Endothelial cell of umbilical vein (primary cell): ENCODE data around the gene PIAS2.

Source experiments
- CTCF ChIP-seq, 2 donors: IDR thresholded peaks; 1 replicate in 1 of 2; 2 replicates in 1 of 2; pipeline ENCODE4 v1.5.1; 2011; ENCODE audit warnings: low read length in 2 of 2, mild to moderate bottlenecking in 2 of 2, moderate library complexity in 2 of 2, control low read depth in 1 of 2, inconsistent platforms in 1 of 2, low read depth in 1 of 2; ENCODE audit not compliant: insufficient read depth in 1 of 2; ENCODE audit errors: extremely low read depth in 1 of 2
- EZH2 ChIP-seq: IDR thresholded peaks from 2 replicates; pipeline ENCODE4 v1.6.1; 2012; ENCODE audit warnings: borderline replicate concordance, low read depth, mild to moderate bottlenecking, moderate library complexity, low read length, inconsistent platforms; ENCODE audit not compliant: severe bottlenecking
- FOS ChIP-seq: IDR thresholded peaks from 2 replicates; pipeline ENCODE4 v1.6.1; 2011; ENCODE audit warnings: mild to moderate bottlenecking, low read length, moderate library complexity, borderline replicate concordance; ENCODE audit not compliant: insufficient read depth
- GATA2 ChIP-seq: IDR thresholded peaks from 2 replicates; pipeline ENCODE4 v1.7.0; 2011; ENCODE audit warnings: low read depth, mild to moderate bottlenecking, moderate library complexity, mixed read lengths, low read length; ENCODE audit not compliant: insufficient read length, insufficient read depth
- JUN ChIP-seq: IDR thresholded peaks from 2 replicates; pipeline ENCODE4 v1.6.1; 2011; ENCODE audit warnings: borderline replicate concordance, low read depth; ENCODE audit not compliant: insufficient read length, insufficient read depth
- MAX ChIP-seq: IDR thresholded peaks from 2 replicates; pipeline ENCODE4 v1.6.1; 2011; ENCODE audit not compliant: insufficient read depth, insufficient read length
- MYC ChIP-seq: IDR thresholded peaks from one replicate; pipeline ENCODE4 v1.6.1; 2011; ENCODE audit warnings: mild to moderate bottlenecking, low read depth, low read length
- POLR2A ChIP-seq: IDR thresholded peaks from 2 replicates; pipeline ENCODE4 v1.6.1; 2012; ENCODE audit warnings: low read depth, mild to moderate bottlenecking, control low read depth, low read length
- POLR2AphosphoS5 ChIP-seq: IDR thresholded peaks from 2 replicates; pipeline ENCODE4 v1.6.1; 2012; ENCODE audit warnings: low read depth, mild to moderate bottlenecking, control low read depth, low read length, moderate library complexity; ENCODE audit not compliant: insufficient read depth

DNA sequence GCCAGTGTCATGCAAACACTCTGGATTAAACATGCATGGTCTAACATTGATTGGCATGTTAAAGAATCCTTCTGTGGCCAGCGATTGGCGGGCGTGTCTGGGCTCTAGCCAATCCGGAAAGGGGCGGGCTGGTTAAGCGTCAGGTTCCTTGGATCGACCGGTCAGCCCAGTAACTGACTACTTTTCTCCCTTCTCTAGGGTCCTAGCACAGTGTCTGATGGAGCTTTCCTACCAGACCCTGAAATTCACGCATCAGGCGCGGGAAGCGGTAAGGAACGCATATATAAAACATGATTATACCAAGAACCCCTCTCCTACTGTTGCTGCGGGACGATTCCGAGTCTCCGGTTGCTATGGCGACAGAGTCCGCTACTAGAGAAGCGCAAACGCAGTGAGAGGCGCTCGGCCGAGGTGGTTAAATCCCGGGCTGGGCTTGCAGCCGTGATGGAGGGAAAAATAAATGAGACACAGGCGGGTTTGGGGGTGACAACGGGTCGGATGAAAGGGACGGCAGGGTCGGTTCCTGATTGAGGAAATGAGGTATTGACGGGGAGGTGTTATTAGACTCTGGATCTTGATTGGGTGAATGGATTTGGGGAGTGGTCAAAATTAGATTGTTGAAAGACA is 29.5 kb upstream of the PIAS2 start:
- TF ChIP-seq POLR2AphosphoS5 (no peak), CTCF (IDR thresholded peaks at IDR 0.05; ENCODE audit: extremely low read depth in 1 of 2, insufficient read depth in 1 of 2, low read depth in 1 of 2, low read length in 2 of 2) (no peak), MAX (no peak), EZH2 (no peak), POLR2A (no peak), FOS (no peak), GATA2 (no peak), JUN (no peak), MYC (no peak)
